GM04503 (cell line): ENCODE measurements around the gene RAI14.
A peak's percentile ranks its signal among the peaks of the same experiment; 100 is the strongest.
"Not testable (repeated sequence)": the region's sequence is repeated elsewhere in the genome, so short reads cannot be mapped to it uniquely, and the experiment has no call there.

Experiments used
- DNase-seq: peaks from one replicate; pipeline ENCODE4 v3.0.0-alpha.2; 2012; ENCODE audit warnings: low read depth

Gene RAI14

GRCh38 chr5:34820593-34820992 is 164.5 kb downstream of the RAI14 start:
- no peak for DNase-seq

GRCh38 chr5:34822956-34823715 is 167.0 kb downstream of the RAI14 start:
- DNase-seq = no peak

DNA sequence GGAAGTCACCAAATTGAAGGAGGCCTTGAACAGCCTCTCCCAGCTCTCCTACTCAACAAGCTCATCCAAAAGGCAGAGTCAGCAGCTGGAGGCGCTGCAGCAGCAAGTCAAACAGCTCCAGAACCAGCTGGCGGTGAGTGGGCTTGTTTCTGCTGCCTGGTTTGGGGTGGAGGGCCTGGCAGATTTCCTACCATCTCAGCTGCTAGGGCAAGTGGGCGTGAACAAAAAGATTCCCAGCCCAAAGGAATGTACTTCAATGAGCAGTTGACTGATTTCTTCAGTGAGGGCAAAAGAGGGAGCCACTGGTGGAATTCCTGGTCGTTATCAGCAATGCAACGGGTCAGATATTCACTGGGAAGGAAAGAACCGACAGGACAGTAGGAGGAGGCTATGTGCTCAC is 170.2 kb downstream of the RAI14 start:
- no peak for DNase-seq

DNA sequence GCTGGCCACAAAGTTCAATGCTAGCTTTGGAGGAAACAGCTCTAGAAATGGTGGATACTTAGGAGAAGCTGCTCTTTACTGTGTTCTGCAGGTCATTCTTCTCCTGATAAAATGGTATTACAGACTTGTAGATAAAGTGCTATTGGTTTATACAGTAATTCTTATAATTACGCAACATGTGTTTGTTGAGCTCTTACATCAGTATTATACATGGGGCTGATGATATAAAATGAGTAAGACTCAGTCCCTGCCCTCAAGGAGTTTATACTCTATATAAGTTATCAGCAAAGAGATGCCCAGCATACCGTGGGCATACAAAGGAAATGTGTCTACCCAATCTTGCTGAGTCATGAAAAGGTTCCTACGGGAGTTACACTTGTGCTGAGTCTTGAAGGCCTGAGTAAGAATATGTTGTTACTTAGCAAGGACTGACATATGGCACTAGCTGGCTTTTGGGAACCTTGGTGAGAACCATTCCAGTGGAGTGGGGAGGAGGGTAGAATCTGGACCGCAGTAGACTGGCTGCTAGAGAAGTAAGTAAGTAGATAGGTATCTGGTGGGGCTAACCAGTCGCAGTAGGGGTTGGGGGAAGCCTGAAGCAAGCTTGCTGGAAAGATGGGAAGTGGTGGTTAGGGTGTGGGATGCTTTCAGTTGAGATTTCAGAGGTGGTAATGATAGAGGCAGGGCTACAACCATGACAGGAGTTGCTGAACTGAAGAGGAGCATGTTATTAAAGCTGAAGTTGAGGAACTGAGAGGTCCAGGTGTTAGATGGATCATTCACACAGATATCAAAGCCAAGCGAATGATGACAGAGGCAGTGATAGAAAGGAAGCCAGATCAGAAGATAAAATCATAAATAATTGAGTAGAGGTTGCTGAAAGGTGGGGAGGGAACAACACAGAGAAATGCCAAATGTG is 171.7 kb downstream of the RAI14 start:
- no peak for DNase-seq

- DNase-seq = not testable (repeated sequence)
These were observed 174.7 kb downstream of the RAI14 start for GRCh38 chr5:34830827-34831226.

DNA sequence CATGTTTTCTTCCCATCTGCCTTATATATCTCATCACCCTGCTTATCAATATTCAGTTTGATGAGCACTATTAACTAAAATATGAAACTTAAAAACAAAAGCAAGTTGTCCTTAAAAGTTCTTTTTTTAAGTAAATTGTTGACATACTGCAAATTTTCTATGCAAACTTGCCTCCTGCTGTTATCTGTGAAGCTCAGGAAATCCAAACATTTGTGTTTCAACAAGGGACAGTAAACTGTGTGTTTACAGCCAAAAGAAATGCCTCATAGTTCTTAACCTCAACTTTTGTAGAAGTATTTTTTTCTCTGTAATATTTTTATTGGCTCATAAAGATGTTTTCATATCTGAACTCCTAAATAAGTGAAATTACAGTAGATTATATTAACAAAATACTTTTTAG is 175.2 kb downstream of the RAI14 start:
- DNase-seq = no peak

GRCh38 chr5:34832568-34832967 is 176.4 kb downstream of the RAI14 start:
- DNase-seq = no peak

- DNase-seq = no peak
These were observed 177.0 kb downstream of the RAI14 start for GRCh38 chr5:34833090-34833489.

GRCh38 chr5:34833976-34834793 is 178.1 kb downstream of the RAI14 start:
- DNase-seq = no peak

DNA sequence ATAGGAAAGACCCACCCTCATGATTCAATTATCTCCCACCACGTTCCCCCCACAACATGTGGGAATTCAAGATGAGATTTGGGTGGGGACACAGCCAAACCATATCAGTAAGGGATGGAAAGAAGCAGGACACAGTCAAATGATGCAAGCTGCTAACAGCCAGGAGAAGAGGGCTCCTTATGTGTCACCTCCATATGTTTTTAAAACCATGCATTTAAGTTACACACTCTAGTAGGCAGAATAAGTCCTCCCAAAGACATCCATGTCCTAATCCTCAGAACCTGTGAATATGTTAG is 178.6 kb downstream of the RAI14 start:
- no peak for DNase-seq

GRCh38 chr5:34835664-34836063 is 179.5 kb downstream of the RAI14 start:
- no peak for DNase-seq

GRCh38 chr5:34838785-34839714 is 182.9 kb downstream of the RAI14 start, which contains the start of gene TTC23L:
Gene TTC23L (plus strand): TSS chr5:34839164. CDS start chr5:34840672, 1,508 bp downstream.
- DNase-seq = peak; percentile 37

GRCh38 chr5:34841816-34842215 is 185.7 kb downstream of the RAI14 start:
- DNase-seq = no peak

DNA sequence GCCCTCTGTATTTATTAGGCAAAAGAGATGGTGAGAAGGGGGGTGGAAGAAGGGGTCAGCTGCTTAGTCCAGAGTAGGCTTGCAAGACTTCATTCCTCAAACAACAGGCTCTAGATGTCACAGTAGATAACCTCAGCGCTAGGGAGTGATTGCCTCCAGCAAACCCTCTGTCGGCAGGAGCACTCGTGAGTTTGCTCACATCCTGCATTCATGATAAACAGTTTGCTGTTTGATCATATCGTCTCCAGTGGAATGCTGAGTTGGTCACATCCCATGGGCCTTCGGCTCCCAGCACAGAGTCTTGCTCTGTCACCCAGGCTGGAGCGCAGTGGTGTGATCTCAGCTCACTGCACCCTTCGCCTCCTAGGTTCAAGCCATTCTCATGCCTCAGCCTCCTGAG is 186.4 kb downstream of the RAI14 start:
- DNase-seq = no peak

GRCh38 chr5:34843497-34843896 is 187.4 kb downstream of the RAI14 start:
- DNase-seq = no peak

DNA sequence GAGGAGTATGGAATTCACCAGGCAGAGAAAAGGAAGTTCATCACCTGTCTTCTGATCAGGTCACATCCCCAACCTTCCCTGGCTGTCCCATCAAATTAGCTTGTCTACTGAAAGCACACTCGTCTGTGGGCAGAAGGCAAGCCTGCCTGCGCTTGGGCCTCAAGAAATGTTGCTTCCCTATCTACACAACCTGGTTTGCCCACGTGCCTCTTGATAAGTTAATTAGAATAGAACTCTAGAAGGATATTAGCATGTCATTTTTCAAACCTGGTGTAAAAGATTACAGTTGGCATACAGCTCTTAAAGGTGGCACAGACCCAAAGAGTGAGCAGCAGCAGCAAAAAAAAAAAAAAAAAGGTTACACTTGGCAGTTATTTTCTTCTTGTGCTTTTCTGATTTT is 188.0 kb downstream of the RAI14 start:
- no peak for DNase-seq

DNA sequence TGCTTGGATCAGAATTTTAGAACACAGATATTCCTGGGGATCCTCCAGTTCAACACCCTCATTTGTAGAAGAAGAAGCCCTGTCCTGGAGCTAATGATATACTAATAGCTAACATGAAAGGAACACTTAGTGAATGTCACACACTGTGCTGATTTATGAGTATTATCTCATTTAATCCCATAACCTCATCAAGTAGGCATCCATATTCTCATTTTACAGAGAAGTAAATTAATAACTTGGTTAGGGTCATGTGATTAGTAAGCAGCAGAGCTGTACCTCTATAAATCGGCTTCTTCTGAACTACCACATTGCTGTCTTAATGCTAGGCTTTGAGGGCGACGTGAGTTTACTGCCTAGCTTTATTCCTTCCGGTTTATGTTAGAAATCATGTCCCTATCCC is 188.9 kb downstream of the RAI14 start:
- no peak for DNase-seq

- DNase-seq = no peak
These were observed 190.9 kb downstream of the RAI14 start for GRCh38 chr5:34847056-34847455.

DNA sequence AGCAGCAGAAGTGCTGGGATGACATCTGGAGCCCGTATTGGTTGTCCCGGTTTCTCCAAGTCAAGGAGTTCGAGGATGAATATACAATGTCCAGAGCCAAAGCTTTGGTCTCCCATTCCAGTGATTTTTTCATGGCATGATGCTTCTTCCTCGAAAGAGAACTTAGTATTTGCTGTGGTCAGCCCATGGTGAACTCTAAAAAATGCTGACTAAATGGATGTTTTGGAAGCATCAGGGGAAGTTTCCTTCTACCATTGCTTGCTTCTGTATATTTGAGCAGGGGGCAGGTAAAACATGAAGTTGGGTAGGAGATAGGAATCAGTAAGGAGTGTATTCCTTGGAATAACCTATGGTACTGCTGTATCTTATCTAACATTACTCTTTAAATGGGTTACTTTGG is 191.4 kb downstream of the RAI14 start:
- DNase-seq = no peak

DNA sequence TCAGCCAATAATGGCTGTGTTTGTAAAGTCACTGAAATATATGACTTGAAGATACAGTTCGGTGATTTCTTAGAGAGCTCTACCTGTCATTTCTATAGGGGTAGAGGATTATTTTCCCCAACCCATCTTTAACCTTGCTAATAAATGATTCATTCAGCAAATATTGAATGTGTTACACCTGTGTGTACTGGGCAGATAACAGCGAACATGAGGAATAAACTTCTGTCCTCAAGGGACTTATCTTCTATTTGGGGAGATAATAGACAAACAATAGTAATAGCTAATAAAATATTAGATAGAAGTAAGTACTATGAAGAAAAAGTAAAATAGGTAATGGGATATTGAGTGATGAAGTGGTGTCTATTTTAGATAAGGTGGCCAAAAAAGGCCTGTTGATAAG is 192.1 kb downstream of the RAI14 start:
- no peak for DNase-seq

GRCh38 chr5:34849253-34849652 is 193.1 kb downstream of the RAI14 start:
- no peak for DNase-seq
